Colonic mucosa (tissue), 4 donors: ENCODE measurements around the gene MAPT. TPM values are rescaled to one million over a fixed set of nuclear protein-coding genes. Genes with fewer than 3 reads are reported as not detected.

Experiments used
- DNase-seq: peaks from one replicate; pipeline ENCODE4 v3.0.0-alpha.2; 2020
- H3K27ac ChIP-seq: fragments of 200-600 bp; one replicate; pipeline ENCODE4 v1.8.0; 2021
- H3K27me3 ChIP-seq: fragments of 200-600 bp; one replicate; pipeline ENCODE4 v1.8.0; 2021
- H3K36me3 ChIP-seq: fragments of 200-600 bp; one replicate; pipeline ENCODE4 v1.8.0; 2021
- H3K4me1 ChIP-seq: fragments of 200-600 bp; one replicate; pipeline ENCODE4 v1.8.0; 2021; ENCODE audit warnings: mild to moderate bottlenecking
- H3K4me3 ChIP-seq: fragments of 200-600 bp; one replicate; pipeline ENCODE4 v1.8.0; 2021
- H3K9ac ChIP-seq, 2 donors: one replicate each; pipeline ENCODE4 v1.7.0; 2013; ENCODE audit warnings: control low read depth in 2 of 2, low read depth in 2 of 2, low read length in 2 of 2
- H3K9me3 ChIP-seq: fragments of 200-600 bp; one replicate; pipeline ENCODE4 v1.8.0; 2021
- intact Hi-C: fragments of 100-400 bp; cut with DNase I; formaldehyde crosslinking; loops from one replicate; pipeline ENCODE4 v1.14.1; 2022
- total RNA-seq, 2 donors: library from RNA; stranded (reverse); fragmentation: NEBNext Ultra II Directional in 1 of 2; extraction: Animal tissue kit (Norgen Biotek cat#: 25700) in 1 of 2; gene quantifications; one replicate each; pipeline ENCODE4 v1.2.1, GENCODE V29; 2021
- TF ChIP-seq, protein P1 (sequence below): fragments of 200-600 bp; IDR thresholded peaks from one replicate; pipeline ENCODE4 v1.8.0; 2022; ENCODE audit warnings: antibody characterized with exemption, mild to moderate bottlenecking
- donor health status: healthy.
- donor health status: DM: no; HTN: no; CAD: no.
- donor health status: DM: no; HTN: no; CAD: no.

Gene MAPT
- total RNA-seq, 2 donors from 2014 or later, result 0.37 to 2.9 TPM

- TF ChIP-seq, protein P1, sequence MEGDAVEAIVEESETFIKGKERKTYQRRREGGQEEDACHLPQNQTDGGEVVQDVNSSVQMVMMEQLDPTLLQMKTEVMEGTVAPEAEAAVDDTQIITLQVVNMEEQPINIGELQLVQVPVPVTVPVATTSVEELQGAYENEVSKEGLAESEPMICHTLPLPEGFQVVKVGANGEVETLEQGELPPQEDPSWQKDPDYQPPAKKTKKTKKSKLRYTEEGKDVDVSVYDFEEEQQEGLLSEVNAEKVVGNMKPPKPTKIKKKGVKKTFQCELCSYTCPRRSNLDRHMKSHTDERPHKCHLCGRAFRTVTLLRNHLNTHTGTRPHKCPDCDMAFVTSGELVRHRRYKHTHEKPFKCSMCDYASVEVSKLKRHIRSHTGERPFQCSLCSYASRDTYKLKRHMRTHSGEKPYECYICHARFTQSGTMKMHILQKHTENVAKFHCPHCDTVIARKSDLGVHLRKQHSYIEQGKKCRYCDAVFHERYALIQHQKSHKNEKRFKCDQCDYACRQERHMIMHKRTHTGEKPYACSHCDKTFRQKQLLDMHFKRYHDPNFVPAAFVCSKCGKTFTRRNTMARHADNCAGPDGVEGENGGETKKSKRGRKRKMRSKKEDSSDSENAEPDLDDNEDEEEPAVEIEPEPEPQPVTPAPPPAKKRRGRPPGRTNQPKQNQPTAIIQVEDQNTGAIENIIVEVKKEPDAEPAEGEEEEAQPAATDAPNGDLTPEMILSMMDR, result no peak
- DNase-seq, result no peak
- no peaks in the 10 kb centered on the region for H3K9me3 ChIP-seq
- no peak overlapping the region for H3K27ac ChIP-seq
- H3K4me3 ChIP-seq, result no peak overlapping the region
- no peaks in the 10 kb centered on the region for H3K4me1 ChIP-seq
- intact Hi-C loops, result no loop called here
- H3K27me3 ChIP-seq, result no peaks in the 10 kb centered on the region
- H3K36me3 ChIP-seq, result no peaks in the 10 kb centered on the region
- no peak overlapping the region for H3K9ac ChIP-seq
Measured at GRCh38 chr17:45863857-45864654, 30.3 kb upstream of the MAPT start.

DNA sequence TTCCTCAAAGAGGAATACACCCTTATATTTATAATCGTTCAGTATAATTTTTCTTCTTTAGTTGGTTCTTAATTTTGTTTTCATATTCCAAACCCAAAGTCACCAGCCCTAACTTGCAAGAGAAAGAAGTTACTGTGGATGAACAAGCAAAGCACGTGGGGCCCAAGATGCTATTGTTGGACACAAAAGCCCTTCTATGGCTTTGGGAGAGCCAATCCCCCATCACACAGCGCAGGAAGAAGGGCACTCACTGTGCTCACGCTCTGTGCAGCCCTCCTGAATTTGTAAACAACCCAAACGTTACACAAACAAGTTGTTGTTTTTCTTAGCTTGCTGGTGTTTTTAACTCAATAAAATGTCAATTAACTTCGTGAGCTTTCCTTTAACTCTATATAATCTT lies 27.2 kb upstream of the MAPT start:
- Histone ChIP-seq H3K36me3 (no peaks in the 10 kb centered on the region), H3K9ac (no peak overlapping the region), H3K4me1 (no peaks in the 10 kb centered on the region), H3K4me3 (no peak overlapping the region), H3K9me3 (no peaks in the 10 kb centered on the region), H3K27ac (no peak overlapping the region), H3K27me3 (no peaks in the 10 kb centered on the region)
- TF ChIP-seq, protein P1, result no peak
- intact Hi-C loops, result no loop called here
- DNase-seq, result no peak

- intact Hi-C loops, result no loop called here
- no peaks in the 10 kb centered on the region for H3K27me3 ChIP-seq
- no peaks in the 10 kb centered on the region for H3K9me3 ChIP-seq
- no peak overlapping the region for H3K4me3 ChIP-seq
- no peak for DNase-seq
- H3K9ac ChIP-seq, result no peak overlapping the region
- TF ChIP-seq, protein P1, result no peak
- no peak overlapping the region for H3K27ac ChIP-seq
- no peaks in the 10 kb centered on the region for H3K4me1 ChIP-seq
- no peaks in the 10 kb centered on the region for H3K36me3 ChIP-seq
Measured at GRCh38 chr17:45867702-45868101, 26.7 kb upstream of the MAPT start.

DNA sequence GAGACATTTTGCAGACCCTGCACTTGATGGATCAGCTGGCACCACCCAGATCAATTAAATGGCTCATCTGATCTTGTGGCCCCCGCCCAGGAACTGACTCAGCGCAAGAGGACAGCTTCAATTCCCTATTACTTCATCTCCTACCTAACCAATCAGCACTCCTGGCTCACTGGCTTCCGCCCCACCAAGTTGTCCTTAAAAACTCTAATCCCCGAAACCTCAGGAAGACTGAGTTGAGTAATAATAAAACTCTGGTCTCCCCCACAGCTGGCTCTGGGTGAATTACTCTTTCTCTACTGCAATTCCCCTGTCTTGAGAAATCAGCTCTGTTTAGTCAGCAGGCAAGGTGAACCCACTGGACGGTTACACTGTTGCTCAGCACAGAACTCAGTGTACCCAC lies 26.1 kb upstream of the MAPT start:
- Histone ChIP-seq H3K4me3 (no peak overlapping the region), H3K9me3 (no peaks in the 10 kb centered on the region), H3K9ac (no peak overlapping the region), H3K27ac (no peak overlapping the region), H3K4me1 (no peaks in the 10 kb centered on the region), H3K27me3 (no peaks in the 10 kb centered on the region), H3K36me3 (no peaks in the 10 kb centered on the region)
- DNase-seq, result no peak
- intact Hi-C loops, result no loop called here
- TF ChIP-seq, protein P1, result no peak

DNA sequence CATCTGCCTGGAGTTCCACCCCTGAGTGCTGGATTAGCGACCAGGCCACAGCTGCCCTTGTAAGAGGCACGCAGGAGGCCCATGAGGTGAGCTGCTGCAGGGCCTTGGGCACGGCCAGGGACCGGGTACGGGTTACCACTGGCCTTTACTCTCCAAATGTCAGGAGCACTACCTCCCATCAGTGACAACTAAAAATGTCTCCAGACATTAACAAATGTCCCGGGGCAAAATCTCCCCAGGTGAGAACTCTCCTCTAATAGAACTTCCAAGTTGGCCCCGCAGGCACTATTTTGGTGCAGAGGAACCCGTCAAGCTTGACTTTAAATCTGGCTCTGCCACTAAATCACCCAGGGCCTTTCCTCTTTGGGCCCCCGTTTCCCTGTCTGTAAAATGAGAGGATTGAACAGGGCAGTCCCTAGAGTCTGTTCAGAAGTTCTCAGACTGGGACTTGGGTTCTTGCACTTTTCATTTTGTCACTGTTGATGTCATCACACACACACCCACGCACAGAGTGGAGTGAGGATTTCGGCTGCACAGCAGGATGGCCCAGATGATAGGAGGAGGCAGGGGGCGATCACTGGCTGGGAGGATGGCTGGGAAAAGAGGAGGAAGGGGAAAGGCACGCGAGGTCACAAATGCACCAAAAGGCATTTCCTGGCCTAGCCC lies 24.5 kb upstream of the MAPT start:
- Histone ChIP-seq H3K9me3 (no peaks in the 10 kb centered on the region), H3K9ac (no peak overlapping the region), H3K4me1 (no peaks in the 10 kb centered on the region), H3K27me3 (no peaks in the 10 kb centered on the region), H3K27ac (no peak overlapping the region), H3K36me3 (no peaks in the 10 kb centered on the region), H3K4me3 (no peak overlapping the region)
- TF ChIP-seq, protein P1, result no peak
- DNase-seq, result no peak
- intact Hi-C loops, result no loop called here
